ENCODE data around the gene CFD.
"Not testable (repeated sequence)": the region's sequence is repeated elsewhere in the genome, so short reads cannot be mapped to it uniquely, and the experiment has no call there.

CFD gene

DNA sequence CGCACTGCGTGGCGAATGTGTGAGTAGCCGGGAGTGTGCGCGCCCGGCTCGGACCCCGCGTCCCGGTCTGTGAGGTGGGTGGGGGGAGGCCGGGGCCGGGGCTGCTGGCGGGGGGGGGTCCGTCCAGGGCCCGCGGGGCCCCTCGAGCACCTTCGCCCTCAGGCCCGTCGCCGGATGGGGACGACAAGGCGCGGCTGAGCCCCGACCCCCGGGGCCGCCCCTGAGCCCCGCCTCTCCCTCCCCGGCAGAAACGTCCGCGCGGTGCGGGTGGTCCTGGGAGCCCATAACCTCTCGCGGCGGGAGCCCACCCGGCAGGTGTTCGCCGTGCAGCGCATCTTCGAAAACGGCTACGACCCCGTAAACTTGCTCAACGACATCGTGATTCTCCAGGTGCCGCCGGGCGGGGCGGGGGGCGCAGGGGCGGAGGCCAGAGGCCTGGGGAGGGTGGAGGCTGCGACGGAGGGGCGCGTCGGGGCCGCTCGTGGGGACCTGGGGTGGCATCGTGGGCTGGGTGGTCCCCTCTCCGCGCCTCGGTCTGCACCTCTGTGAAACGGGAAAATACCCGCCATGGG is 6.4 kb upstream of the CFD start:
- DNase-seq = no peak

GRCh38 chr19:853614-854220 is 5.7 kb upstream of the CFD start:
- DNase-seq = not testable (repeated sequence)

DNA sequence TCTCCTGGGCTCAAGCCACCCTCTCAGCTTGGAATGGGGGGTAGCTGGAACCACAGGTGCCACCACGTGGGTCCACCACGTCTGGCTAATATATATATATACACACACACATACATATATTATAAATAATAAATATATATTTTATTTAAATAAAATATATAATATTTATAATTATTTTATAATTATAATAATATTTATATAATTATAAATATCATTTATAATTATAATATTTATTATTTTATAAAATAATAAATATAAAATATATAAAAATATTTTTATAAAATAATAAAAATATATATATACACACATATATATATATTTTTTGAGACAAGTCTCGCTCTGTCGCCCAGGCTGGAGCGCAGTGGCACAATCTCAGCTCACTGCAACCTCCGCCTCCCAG is 4.9 kb upstream of the CFD start:
- no peak for DNase-seq

GRCh38 chr19:855142-855541 is 4.3 kb upstream of the CFD start:
- no peak for DNase-seq

- no peak for DNase-seq
Observed at GRCh38 chr19:855566-856120, 3.8 kb upstream of the CFD start.

GRCh38 chr19:858284-858683 is 1.2 kb upstream of the CFD start:
- DNase-seq = no peak

DNA sequence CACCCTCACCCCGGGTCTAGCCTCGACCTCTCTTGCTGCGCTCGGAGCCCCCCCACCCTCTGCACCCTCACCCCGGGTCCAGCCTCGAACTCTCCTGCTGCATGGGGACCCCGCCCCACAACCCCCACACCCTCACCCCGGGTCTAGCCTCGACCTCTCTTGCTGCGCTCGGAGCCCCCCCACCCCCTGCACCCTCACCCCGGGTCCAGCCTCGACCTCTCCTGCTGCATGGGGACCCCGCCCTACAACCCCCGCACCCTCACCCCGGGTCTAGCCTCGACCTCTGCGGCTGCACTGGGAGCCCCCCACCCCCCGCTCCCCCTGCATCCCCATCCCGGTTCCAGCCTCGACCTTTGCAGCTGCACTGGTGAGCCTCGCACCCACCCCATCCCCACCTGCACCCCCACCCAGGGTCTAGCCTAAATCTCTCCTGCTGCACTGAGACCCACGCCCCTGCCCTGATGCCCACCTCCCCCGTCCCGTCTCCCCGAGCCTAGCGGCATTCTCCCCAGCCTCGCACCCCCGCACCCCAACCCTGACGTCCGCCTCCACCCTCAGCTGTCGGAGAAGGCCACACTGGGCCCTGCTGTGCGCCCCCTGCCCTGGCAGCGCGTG is 1.8 kb downstream of the CFD start:
- no peak for DNase-seq

DNA sequence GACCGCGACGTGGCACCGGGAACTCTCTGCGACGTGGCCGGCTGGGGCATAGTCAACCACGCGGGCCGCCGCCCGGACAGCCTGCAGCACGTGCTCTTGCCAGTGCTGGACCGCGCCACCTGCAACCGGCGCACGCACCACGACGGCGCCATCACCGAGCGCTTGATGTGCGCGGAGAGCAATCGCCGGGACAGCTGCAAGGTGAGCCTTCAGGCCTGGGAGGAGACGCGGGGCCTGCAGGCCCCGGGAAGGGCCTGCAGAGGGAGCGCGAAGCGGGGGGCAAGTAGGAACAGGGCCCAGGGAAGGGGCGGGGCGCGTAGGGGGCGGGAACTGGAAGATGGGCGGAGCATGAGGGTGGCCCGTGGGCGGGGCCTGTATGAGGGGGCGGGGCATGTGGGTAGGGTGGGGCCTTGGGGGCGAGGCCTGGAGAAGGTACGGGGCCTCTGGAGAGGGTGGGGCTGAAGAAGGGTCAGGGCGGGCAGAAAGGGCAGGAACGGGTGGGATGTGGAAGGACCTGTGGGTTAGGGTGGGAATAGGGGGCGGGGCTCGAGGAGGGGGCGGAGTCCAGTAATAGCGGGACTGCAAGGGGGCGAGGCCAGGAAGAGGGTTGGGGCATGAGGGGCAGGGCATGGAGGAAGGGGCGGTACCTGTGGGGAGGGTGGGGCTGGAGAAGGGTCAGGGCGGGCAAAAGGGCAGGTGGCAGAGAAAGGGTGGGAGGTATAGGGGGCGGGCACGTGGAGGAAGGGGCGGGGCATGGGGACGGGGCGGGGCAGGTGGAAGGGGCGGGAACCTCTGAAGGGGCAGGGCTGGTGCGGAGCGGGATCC is 2.5 kb downstream of the CFD start:
- DNase-seq = no peak

GRCh38 chr19:862581-863314 is 3.3 kb downstream of the CFD start:
- no peak for DNase-seq

- DNase-seq = no peak
Observed at GRCh38 chr19:863315-863620, 3.8 kb downstream of the CFD start.

- DNase-seq = no peak
Observed at GRCh38 chr19:866769-867300, 7.4 kb downstream of the CFD start.

DNA sequence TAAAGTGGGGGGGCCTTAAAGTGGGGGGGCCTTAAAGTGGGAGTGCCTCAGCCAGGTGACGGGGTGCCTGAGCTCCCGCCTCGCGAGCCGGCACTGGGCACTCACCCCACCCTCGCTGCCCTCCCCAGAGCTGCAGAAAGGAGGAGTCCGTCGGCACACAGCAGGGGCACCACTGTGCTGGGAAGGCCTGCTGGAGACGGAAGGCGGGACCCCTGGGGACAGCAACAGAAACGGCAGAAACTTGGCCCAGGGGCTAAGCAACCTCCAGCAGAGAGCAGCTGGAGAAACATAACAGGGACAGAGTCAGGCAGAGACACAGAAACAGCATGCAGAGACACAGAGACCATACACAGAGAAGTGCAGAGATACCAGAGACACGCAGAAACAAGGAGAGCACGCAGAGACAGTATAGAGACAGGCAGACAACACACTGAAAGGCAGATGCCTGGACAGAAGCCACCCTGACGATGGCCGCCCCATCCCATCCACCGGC is 7.9 kb downstream of the CFD start:
- DNase-seq = no peak

- DNase-seq = no peak
Observed at GRCh38 chr19:867855-868457, 8.5 kb downstream of the CFD start.

- DNase-seq = no peak
Observed at GRCh38 chr19:868458-869244, 9.2 kb downstream of the CFD start.

DNA sequence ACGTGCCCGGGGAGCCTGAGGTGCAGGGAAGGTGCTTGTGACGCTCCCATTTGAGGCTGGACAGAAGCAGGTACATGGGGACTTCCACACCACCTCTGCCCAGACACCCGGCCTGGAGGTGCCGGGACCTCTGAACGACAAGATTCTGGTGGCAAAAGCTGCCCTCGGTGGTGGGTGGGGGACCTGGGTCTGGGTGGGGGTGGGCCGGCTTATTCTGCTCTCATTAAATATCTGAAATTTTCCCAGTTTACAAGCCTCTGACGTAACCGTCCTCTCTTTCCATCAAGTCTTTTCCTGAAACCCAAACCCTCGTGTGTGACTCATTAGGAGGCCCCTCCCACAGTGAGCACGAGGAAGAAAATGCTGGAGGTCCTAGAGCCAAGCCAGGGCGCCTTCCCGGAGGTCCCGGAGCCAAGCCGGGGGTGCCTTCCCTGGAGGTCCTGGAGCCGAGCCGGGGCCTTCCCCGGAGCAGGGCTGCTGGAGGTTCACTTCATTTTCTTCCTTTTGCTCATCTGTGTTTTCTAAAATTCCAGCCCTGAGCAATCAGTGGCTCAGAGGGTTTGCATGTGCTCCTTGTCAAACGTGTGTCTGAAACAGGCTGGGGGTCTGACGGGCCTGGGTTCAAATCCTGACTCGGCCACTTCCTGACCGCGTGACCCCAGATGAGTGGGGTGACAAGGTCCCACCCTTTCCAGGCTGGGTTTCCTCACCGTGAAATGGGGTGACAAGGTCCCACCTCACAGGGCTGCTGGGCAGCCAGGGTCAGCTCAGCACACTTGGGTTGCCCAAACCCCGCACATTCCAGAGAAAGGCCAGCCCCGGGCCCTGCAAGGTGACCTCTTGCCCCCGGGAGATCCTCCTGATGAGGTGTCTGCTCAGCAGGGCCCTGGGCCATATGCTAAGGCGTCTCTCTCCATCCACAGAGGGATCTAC is 10.0 kb downstream of the CFD start:
- no peak for DNase-seq

GRCh38 chr19:870314-870713 is 10.8 kb downstream of the CFD start:
- DNase-seq = no peak

- DNase-seq = no peak
Observed at GRCh38 chr19:870963-871401, 11.5 kb downstream of the CFD start.

DNA sequence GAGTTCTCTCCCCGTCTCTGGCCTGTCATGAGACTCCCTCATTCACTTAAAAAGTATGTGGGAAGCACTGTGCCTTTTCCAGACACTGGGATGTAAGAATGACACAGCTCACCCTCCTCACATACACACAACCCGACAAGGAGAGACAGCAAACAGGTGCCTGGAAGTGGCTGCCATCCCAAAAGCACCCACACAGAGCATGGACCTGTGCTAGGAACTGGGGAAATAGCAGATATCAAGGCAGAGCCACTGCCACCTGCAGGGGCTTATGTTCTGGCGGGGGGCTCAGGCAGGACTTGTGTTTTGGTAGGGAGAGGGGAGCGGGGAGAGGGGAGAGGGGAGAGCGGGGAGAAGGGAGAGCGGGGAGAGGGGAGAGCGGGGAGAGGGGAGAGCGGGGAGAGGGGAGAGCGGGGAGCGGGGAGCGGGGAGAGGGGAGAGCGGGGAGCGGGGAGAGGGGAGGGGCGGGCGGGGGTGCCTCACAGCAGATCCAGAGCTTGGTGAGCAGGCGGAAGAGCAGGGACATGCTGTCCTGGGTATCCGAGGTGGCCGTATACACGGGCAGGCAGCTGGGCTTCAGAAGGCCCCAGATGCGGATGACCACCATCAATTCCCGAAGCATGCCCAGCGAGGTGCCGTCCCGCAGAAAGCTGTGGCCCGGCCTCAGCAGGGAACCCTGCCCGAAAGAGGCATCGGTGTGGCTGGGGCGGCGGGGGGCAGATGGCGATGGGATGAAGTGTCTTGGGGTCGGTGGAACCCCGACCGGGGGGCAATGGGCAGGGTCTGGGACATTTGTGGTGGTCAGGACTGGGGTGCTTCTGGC is 12.2 kb downstream of the CFD start:
- DNase-seq = no peak
